H1 (cell line): ENCODE results near the gene ADGRG2. TPM values are rescaled to one million over a fixed set of nuclear protein-coding genes. Genes with fewer than 3 reads are reported as not detected.

ENCODE experiments used
- JUND ChIP-seq: IDR thresholded peaks from 2 replicates; pipeline ENCODE4 v1.6.1; 2011; ENCODE audit warnings: mild to moderate bottlenecking, improper control_type of control experiment, low read length
- SRF ChIP-seq: IDR thresholded peaks from 2 replicates; pipeline ENCODE4 v1.6.1; 2011; ENCODE audit warnings: mild to moderate bottlenecking, low read depth, low read length, moderate library complexity
- polyA plus RNA-seq, 7 experiments: library from polyadenylated mRNA; depleted of rRNA in 3 of 7; stranded (reverse) in 5 of 7; unstranded in 2 of 7; fragments of >200 nt in 5 of 7; fragments of 200-250 nt in 2 of 7; gene quantifications; 1 replicate in 5 of 7; 2 replicates in 1 of 7; 4 replicates in 1 of 7; pipeline versions ENCODE4 v1.2.1 to v1.2.3, GENCODE V29; 2011 to 2013; ENCODE audit warnings: missing spikeins in 2 of 7, mixed read lengths in 2 of 7
- total RNA-seq: library from RNA; stranded (reverse); fragmentation: NEBNext Ultra II Directional; extraction: Animal tissue kit (Norgen Biotek cat#: 25700); gene quantifications from 2 replicates; pipeline ENCODE4 v1.2.1, GENCODE V29; 2021

The ADGRG2 gene
- total and polyA plus RNA-seq, 2 of the 8 experiments (the other 6 are each of a cell fraction or from before 2014, with no cell fraction given) = 8.9 to 13.3 TPM

- no peak for TF ChIP-seq SRF
- TF ChIP-seq JUND = no peak
- TF ChIP-seq, all 59 proteins: peak for 0
Observed at GRCh38 chrX:19091596-19091995, 30.7 kb downstream of the ADGRG2 start (continued).
